K562 (cell line): ENCODE measurements around the gene USB1. TPM values are rescaled to one million over a fixed set of nuclear protein-coding genes. Genes with fewer than 3 reads are reported as not detected.
A peak's percentile ranks its signal among the peaks of the same experiment; 100 is the strongest.

ENCODE experiments used
- CGGBP1 ChIP-seq: fragments of 250-450 bp; sonication (Bioruptor Pico); IDR thresholded peaks from 2 replicates; pipeline ENCODE4 v1.9.0; 2021; ENCODE audit warnings: mild to moderate bottlenecking
- CHAMP1 ChIP-seq: fragments of 450-650 bp; IDR thresholded peaks from 2 replicates; pipeline ENCODE4 v1.6.1; 2016; ENCODE audit warnings: mild to moderate bottlenecking
- CHD4 ChIP-seq: fragments of 200-600 bp; sonication (generic); IDR thresholded peaks from 3 replicates; pipeline ENCODE4 v1.6.1; 2012; ENCODE audit warnings: low read depth, mild to moderate bottlenecking, mixed read lengths, low read length, inconsistent platforms; ENCODE audit not compliant: insufficient read depth, insufficient replicate concordance, poor library complexity, severe bottlenecking
- CREB1 ChIP-seq, 2 experiments: sonication (generic) in 1 of 2; formaldehyde crosslinking in 1 of 2; IDR thresholded peaks; 2 replicates each; pipeline versions ENCODE4 v1.6.1 to v1.8.0; 2012 to 2022; ENCODE audit warnings: inconsistent platforms in 1 of 2, mild to moderate bottlenecking in 1 of 2, missing genetic modification reagents in 1 of 2, moderate library complexity in 1 of 2
- CTCFL ChIP-seq: IDR thresholded peaks from 2 replicates; pipeline ENCODE4 v1.6.1; 2011; ENCODE audit warnings: borderline replicate concordance, low read depth, mild to moderate bottlenecking, moderate library complexity, low read length; ENCODE audit not compliant: insufficient read depth, poor library complexity, severe bottlenecking
- FOXJ2 ChIP-seq: fragments of 200-800 bp; sonication (Bioruptor generic); IDR thresholded peaks from 2 replicates; pipeline ENCODE4 v1.6.1; 2016; ENCODE audit warnings: missing genetic modification characterization, missing compliant biosample characterization
- FUS ChIP-seq: fragments of 200-400 bp; formaldehyde crosslinking; optimal IDR thresholded peaks from 2 replicates; pipeline ENCODE3; 2017; ENCODE audit warnings: low read depth, low read length
- GMEB1 ChIP-seq: fragments of 250-450 bp; sonication (Bioruptor Pico); IDR thresholded peaks from 2 replicates; pipeline ENCODE4 v1.4.0; 2020; ENCODE audit warnings: mild to moderate bottlenecking
- KDM1A ChIP-seq, 2 experiments: fragments of 450-650 bp; IDR thresholded peaks; 2 replicates each; pipeline ENCODE4 v1.6.1; 2016; ENCODE audit warnings: mild to moderate bottlenecking in 2 of 2
- LARP7 ChIP-seq: fragments of 450-650 bp; IDR thresholded peaks from 2 replicates; pipeline ENCODE4 v1.6.1; 2016
- MEF2A ChIP-seq: IDR thresholded peaks from 2 replicates; pipeline ENCODE4 v1.6.1; 2011; ENCODE audit warnings: low read depth, mild to moderate bottlenecking, low read length, moderate library complexity; ENCODE audit not compliant: control insufficient read depth
- NCOA6 ChIP-seq: fragments of 450-650 bp; IDR thresholded peaks from 2 replicates; pipeline ENCODE4 v1.6.1; 2017; ENCODE audit warnings: mild to moderate bottlenecking
- NFE2L1 ChIP-seq: fragments of 450-650 bp; IDR thresholded peaks from 2 replicates; pipeline ENCODE4 v1.6.1; 2016; ENCODE audit warnings: missing genetic modification characterization, low read depth, mild to moderate bottlenecking, missing compliant biosample characterization, moderate library complexity, borderline replicate concordance
- POLR3A ChIP-seq: IDR thresholded peaks from 2 replicates; pipeline ENCODE4 v1.6.1; 2011; ENCODE audit warnings: borderline replicate concordance, mild to moderate bottlenecking, moderate library complexity; ENCODE audit not compliant: insufficient read length, insufficient read depth; ENCODE audit errors: extremely low read depth
- SOX6 ChIP-seq: fragments of 450-650 bp; IDR thresholded peaks from 2 replicates; pipeline ENCODE4 v1.6.1; 2014; ENCODE audit warnings: mild to moderate bottlenecking
- TEAD1 ChIP-seq, 2 experiments: fragments of 450-650 bp in 1 of 2; sonication (generic) in 1 of 2; formaldehyde crosslinking; IDR thresholded peaks; 2 replicates each; pipeline versions ENCODE4 v1.4.0 to v1.8.0; 2020 to 2022; ENCODE audit warnings: mild to moderate bottlenecking in 2 of 2, missing genetic modification reagents in 1 of 2
- U2AF1 ChIP-seq: fragments of 200-400 bp; formaldehyde crosslinking; optimal IDR thresholded peaks from 2 replicates; pipeline ENCODE3; 2017; ENCODE audit warnings: mild to moderate bottlenecking, low read depth, low read length, moderate library complexity
- UBTF ChIP-seq, 2 experiments: IDR thresholded peaks; 2 replicates each; pipeline ENCODE4 v1.6.1; 2012; ENCODE audit warnings: improper control_type of control experiment in 2 of 2, low read depth in 2 of 2, low read length in 2 of 2, borderline replicate concordance in 1 of 2
- ZNF75A ChIP-seq: fragments of 450-650 bp; formaldehyde crosslinking; IDR thresholded peaks from 2 replicates; pipeline ENCODE4 v1.4.0; 2020; ENCODE audit warnings: mild to moderate bottlenecking
- polyA plus RNA-seq, 8 experiments: library from polyadenylated mRNA; depleted of rRNA in 4 of 8; stranded (reverse) in 5 of 8; unstranded in 3 of 8; fragments of >200 nt; fragmentation: Nextera tagmentation in 2 of 8; fragmentation: Illumina TruSeq in 1 of 8; extraction: Ambion mirVana in 2 of 8; extraction: Trizol in 1 of 8; gene quantifications; 2 replicates each; pipeline versions ENCODE4 v1.2.1 to v1.2.3, GENCODE V29; 2011 to 2014; ENCODE audit warnings: inconsistent platforms in 1 of 8, missing spikeins in 1 of 8
- total RNA-seq, 7 experiments: library from RNA; depleted of rRNA in 6 of 7; stranded (reverse); fragments of >200 nt in 6 of 7; fragmentation: Illumina TruSeq in 2 of 7; extraction: Trizol in 2 of 7; gene quantifications; 2 replicates each; pipeline versions ENCODE4 v1.2.1 to v1.2.3, GENCODE V29; 2011 to 2021; ENCODE audit warnings: low replicate concordance in 1 of 7

The USB1 gene
- total and polyA plus RNA-seq, 9 of the 15 experiments (the other 6 are each of a cell fraction or from before 2014, with no cell fraction given), result 11.6 to 73.6 (median 19.4) TPM

- no peak for TF ChIP-seq CGGBP1 (CRISPR knock-in tag)
- TF ChIP-seq NFE2L1 (tag), result no peak
- TF ChIP-seq FUS, result no peak
- TF ChIP-seq POLR3A, result no peak
- TF ChIP-seq KDM1A (IDR thresholded peaks at IDR 0.05), result peak; percentile 42 to 70; a peak in 3 of 4 replicates
- no peak for TF ChIP-seq U2AF1
- TF ChIP-seq TEAD1 (CRISPR knock-in tag; IDR thresholded peaks at IDR 0.05), result no peak
- TF ChIP-seq CHD4, result no peak
- no peak for TF ChIP-seq MEF2A
- TF ChIP-seq NCOA6, result no peak
- TF ChIP-seq GMEB1 (CRISPR knock-in tag), result no peak
- TF ChIP-seq SOX6, result peak; percentile 91
- peak; percentile 24 to 95; a peak in 2 of 4 replicates for TF ChIP-seq UBTF (IDR thresholded peaks at IDR 0.05; ENCODE audit: borderline replicate concordance in 1 of 2, low read depth in 2 of 2, low read length in 2 of 2)
- no peak for TF ChIP-seq LARP7
- TF ChIP-seq CHAMP1, result no peak; the same call in 1 of the 2 replicates
- TF ChIP-seq ZNF75A (CRISPR knock-in tag), result no peak
- no peak for TF ChIP-seq CREB1 (IDR thresholded peaks at IDR 0.05)
- TF ChIP-seq CREB1 (CRISPR knock-in tag; IDR thresholded peaks at IDR 0.05), result no peak
- no peak for TF ChIP-seq CTCFL
- no peak for TF ChIP-seq FOXJ2 (tag)
Observed at GRCh38 chr16:57976331-57976796, 24.8 kb upstream of the USB1 start (continued).
